Inferior parietal cortex (tissue), 1 donor: ENCODE results near the gene CMC2.

ENCODE experiments used
- DNase-seq: peaks from one replicate; pipeline ENCODE4 v3.0.0-alpha.2; 2016; ENCODE audit errors: extremely low spot score

Gene CMC2

GRCh38 chr16:81003064-81003463 lies 3.6 kb downstream of the CMC2 start:
- DNase-seq, result no peak

GRCh38 chr16:81001330-81001729 lies 5.4 kb downstream of the CMC2 start:
- no peak for DNase-seq

GRCh38 chr16:81000873-81001272 lies 5.8 kb downstream of the CMC2 start:
- no peak for DNase-seq

GRCh38 chr16:80997964-80998620 lies 8.6 kb downstream of the CMC2 start:
- no peak for DNase-seq

GRCh38 chr16:80997139-80997798 lies 9.4 kb downstream of the CMC2 start:
- no peak for DNase-seq

GRCh38 chr16:80996688-80997138 lies 10.0 kb downstream of the CMC2 start:
- DNase-seq, result no peak

- DNase-seq, result no peak
Observed at GRCh38 chr16:80994451-80994850, 12.2 kb downstream of the CMC2 start.

- no peak for DNase-seq
Observed at GRCh38 chr16:80993834-80994233, 12.9 kb downstream of the CMC2 start.

- DNase-seq, result peak; percentile 47
Observed at GRCh38 chr16:80993307-80993706, 13.4 kb downstream of the CMC2 start.

- no peak for DNase-seq
Observed at GRCh38 chr16:80992676-80993293, 13.9 kb downstream of the CMC2 start.

- DNase-seq, result no peak
Observed at GRCh38 chr16:80991792-80992430, 14.8 kb downstream of the CMC2 start.

GRCh38 chr16:80990978-80991377 lies 15.7 kb downstream of the CMC2 start:
- DNase-seq, result no peak

GRCh38 chr16:80990577-80990976 lies 16.1 kb downstream of the CMC2 start:
- DNase-seq, result no peak

- no peak for DNase-seq
Observed at GRCh38 chr16:80989801-80990200, 16.9 kb downstream of the CMC2 start.

- DNase-seq, result no peak
Observed at GRCh38 chr16:80988756-80989155, 17.9 kb downstream of the CMC2 start.

GRCh38 chr16:80986557-80986956 lies 20.1 kb downstream of the CMC2 start:
- no peak for DNase-seq

GRCh38 chr16:80985611-80986010 lies 21.1 kb downstream of the CMC2 start:
- no peak for DNase-seq

- DNase-seq, result no peak
Observed at GRCh38 chr16:80984124-80984892, 22.4 kb downstream of the CMC2 start.

GRCh38 chr16:80982646-80983045 lies 24.0 kb downstream of the CMC2 start:
- no peak for DNase-seq

- no peak for DNase-seq
Observed at GRCh38 chr16:80981103-80981502, 25.6 kb downstream of the CMC2 start.

GRCh38 chr16:80976946-80977345 lies 29.7 kb downstream of the CMC2 start:
- no peak for DNase-seq
